HepG2 (cell line): ENCODE measurements around the gene HADH. TPM values are rescaled to one million over a fixed set of nuclear protein-coding genes. Genes with fewer than 3 reads are reported as not detected.

Experiments
- KAT7 ChIP-seq: IDR thresholded peaks from 2 replicates; pipeline ENCODE4 v1.6.1; 2018; ENCODE audit warnings: borderline replicate concordance, missing compliant biosample characterization
- KDM5A ChIP-seq: fragments of 200-600 bp; sonication (generic); IDR thresholded peaks from 2 replicates; pipeline ENCODE4 v1.7.0; 2018; ENCODE audit warnings: antibody characterized with exemption, mild to moderate bottlenecking, low read length, borderline replicate concordance
- KLF12 ChIP-seq: sonication (generic); formaldehyde crosslinking; IDR thresholded peaks from 2 replicates; pipeline ENCODE4 v1.4.0; 2020; ENCODE audit warnings: missing genetic modification reagents, borderline replicate concordance
- ONECUT2 ChIP-seq: sonication (generic); formaldehyde crosslinking; IDR thresholded peaks from 2 replicates; pipeline ENCODE4 v1.4.0; 2020; ENCODE audit warnings: missing genetic modification reagents
- ZBTB20 ChIP-seq: sonication (generic); formaldehyde crosslinking; IDR thresholded peaks from 2 replicates; pipeline ENCODE4 v1.8.1; 2023; ENCODE audit warnings: missing genetic modification reagents, low read depth, mild to moderate bottlenecking, borderline replicate concordance
- ZNF354B ChIP-seq: sonication (generic); formaldehyde crosslinking; IDR thresholded peaks from 2 replicates; pipeline ENCODE4 v1.8.0; 2022; ENCODE audit warnings: mild to moderate bottlenecking, missing genetic modification reagents
- ZNF496 ChIP-seq: sonication (generic); formaldehyde crosslinking; IDR thresholded peaks from 2 replicates; pipeline ENCODE4 v1.8.1; 2023; ENCODE audit warnings: mild to moderate bottlenecking, moderate library complexity, missing genetic modification reagents; ENCODE audit not compliant: insufficient replicate concordance
- ZNF501 ChIP-seq: sonication (generic); formaldehyde crosslinking; IDR thresholded peaks from 2 replicates; pipeline ENCODE4 v1.5.1; 2020; ENCODE audit warnings: mild to moderate bottlenecking, moderate library complexity, missing genetic modification reagents
- ZNF629 ChIP-seq: sonication (generic); formaldehyde crosslinking; conservative IDR thresholded peaks from 2 replicates; pipeline ENCODE4 v1.5.0; 2020; ENCODE audit warnings: missing genetic modification reagents
- ZSCAN31 ChIP-seq: sonication (generic); formaldehyde crosslinking; IDR thresholded peaks from 2 replicates; pipeline ENCODE4 v1.5.0; 2020; ENCODE audit warnings: low read depth, mild to moderate bottlenecking, missing genetic modification reagents
- polyA plus RNA-seq, 8 experiments: library from polyadenylated mRNA; depleted of rRNA in 3 of 8; stranded (reverse) in 7 of 8; unstranded in 1 of 8; fragments of >200 nt; fragmentation: Illumina TruSeq in 4 of 8; extraction: Trizol in 4 of 8; gene quantifications; 2 replicates each; pipeline versions ENCODE4 v1.2.1 to v1.2.3, GENCODE V29; 2011 to 2016; ENCODE audit warnings: low read depth in 4 of 8, missing spikeins in 1 of 8, mixed read lengths in 1 of 8; ENCODE audit not compliant: insufficient read depth in 1 of 8
- total RNA-seq, 5 experiments: library from RNA; depleted of rRNA; stranded (reverse); fragments of >200 nt; fragmentation: Illumina TruSeq; extraction: Trizol; gene quantifications; 2 replicates each; pipeline ENCODE4 v1.2.3, GENCODE V29; 2016; ENCODE audit warnings: low read depth in 1 of 5
- TF ChIP-seq, protein P1 (sequence below): sonication (generic); formaldehyde crosslinking; IDR thresholded peaks from 2 replicates; pipeline ENCODE4 v1.4.0; 2020; ENCODE audit warnings: missing genetic modification reagents
- TF ChIP-seq, protein P2 (sequence below): IDR thresholded peaks from 2 replicates; pipeline ENCODE4 v1.6.1; 2016; ENCODE audit warnings: mild to moderate bottlenecking, missing biosample characterization, missing genetic modification reagents
- TF ChIP-seq, protein P3 (sequence below): sonication (generic); formaldehyde crosslinking; IDR thresholded peaks from 2 replicates; pipeline ENCODE4 v1.4.0; 2020; ENCODE audit warnings: missing genetic modification reagents
- TF ChIP-seq, protein P4 (sequence below): sonication (generic); formaldehyde crosslinking; IDR thresholded peaks from 2 replicates; pipeline ENCODE4 v1.5.0; 2020; ENCODE audit warnings: mild to moderate bottlenecking, missing genetic modification reagents
- TF ChIP-seq, protein P5 (sequence below): sonication (generic); formaldehyde crosslinking; IDR thresholded peaks from 2 replicates; pipeline ENCODE4 v1.4.0; 2020; ENCODE audit warnings: missing genetic modification reagents
- TF ChIP-seq, protein P6 (sequence below): sonication (generic); formaldehyde crosslinking; conservative IDR thresholded peaks from 2 replicates; pipeline ENCODE4 v1.8.0; 2022; ENCODE audit warnings: mild to moderate bottlenecking, moderate library complexity, missing genetic modification reagents
- TF ChIP-seq, protein P7 (sequence below): sonication (generic); formaldehyde crosslinking; IDR thresholded peaks from 2 replicates; pipeline ENCODE4 v1.4.0; 2020; ENCODE audit warnings: missing genetic modification reagents, borderline replicate concordance

Gene HADH
- total and polyA plus RNA-seq, 2 of the 13 experiments (the other 11 are each of a cell fraction or from before 2014, with no cell fraction given): 29.6 to 33.9 TPM

DNA sequence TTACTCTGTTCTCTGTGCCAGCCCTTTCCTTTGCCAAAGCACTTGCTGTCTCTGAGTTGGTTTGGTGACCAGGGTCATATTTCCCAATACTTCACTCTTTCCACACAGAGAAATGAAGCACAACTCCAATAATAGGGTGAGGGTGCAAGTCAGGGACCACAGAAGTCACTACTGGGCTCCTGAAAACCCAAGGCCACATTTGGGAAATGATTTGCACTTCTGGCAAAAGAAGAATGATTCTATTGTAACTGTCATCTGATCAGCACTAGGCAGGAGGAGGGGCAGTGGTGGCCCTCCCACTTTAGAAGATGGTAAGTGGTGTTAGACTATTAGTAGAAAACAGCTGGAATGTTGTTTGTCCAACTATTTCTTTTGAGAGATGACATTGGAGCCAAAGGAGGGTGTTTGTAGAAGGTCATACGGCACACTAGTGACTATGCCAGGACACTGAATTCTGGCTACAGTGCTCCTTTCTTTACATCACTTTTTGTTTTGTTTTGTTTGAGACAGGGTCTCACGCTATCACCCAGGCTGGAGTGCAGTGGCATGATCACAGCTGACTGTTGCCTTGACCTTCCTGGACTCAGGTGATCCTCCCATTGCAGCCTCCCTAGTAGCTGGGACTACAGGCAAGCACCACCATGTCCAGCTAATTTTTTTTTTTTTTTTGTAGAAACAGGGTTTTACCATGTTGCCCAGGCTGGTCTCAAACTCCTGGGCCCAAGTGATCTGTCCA is 10.8 kb upstream of the HADH start (continued):
- TF ChIP-seq, protein P1, sequence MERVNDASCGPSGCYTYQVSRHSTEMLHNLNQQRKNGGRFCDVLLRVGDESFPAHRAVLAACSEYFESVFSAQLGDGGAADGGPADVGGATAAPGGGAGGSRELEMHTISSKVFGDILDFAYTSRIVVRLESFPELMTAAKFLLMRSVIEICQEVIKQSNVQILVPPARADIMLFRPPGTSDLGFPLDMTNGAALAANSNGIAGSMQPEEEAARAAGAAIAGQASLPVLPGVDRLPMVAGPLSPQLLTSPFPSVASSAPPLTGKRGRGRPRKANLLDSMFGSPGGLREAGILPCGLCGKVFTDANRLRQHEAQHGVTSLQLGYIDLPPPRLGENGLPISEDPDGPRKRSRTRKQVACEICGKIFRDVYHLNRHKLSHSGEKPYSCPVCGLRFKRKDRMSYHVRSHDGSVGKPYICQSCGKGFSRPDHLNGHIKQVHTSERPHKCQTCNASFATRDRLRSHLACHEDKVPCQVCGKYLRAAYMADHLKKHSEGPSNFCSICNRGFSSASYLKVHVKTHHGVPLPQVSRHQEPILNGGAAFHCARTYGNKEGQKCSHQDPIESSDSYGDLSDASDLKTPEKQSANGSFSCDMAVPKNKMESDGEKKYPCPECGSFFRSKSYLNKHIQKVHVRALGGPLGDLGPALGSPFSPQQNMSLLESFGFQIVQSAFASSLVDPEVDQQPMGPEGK (CRISPR knock-in tag): no peak
- TF ChIP-seq ZNF496 (no peak), ONECUT2 (CRISPR knock-in tag) (no peak), ZNF354B (CRISPR knock-in tag) (no peak), KDM5A (no peak), ZNF501 (CRISPR knock-in tag) (no peak), ZNF629 (CRISPR knock-in tag) (peak; percentile 47; the same call in 1 of the 2 replicates), ZBTB20 (CRISPR knock-in tag) (no peak), ZSCAN31 (CRISPR knock-in tag) (no peak), KLF12 (CRISPR knock-in tag) (no peak), KAT7 (no peak)
- TF ChIP-seq, protein P2, sequence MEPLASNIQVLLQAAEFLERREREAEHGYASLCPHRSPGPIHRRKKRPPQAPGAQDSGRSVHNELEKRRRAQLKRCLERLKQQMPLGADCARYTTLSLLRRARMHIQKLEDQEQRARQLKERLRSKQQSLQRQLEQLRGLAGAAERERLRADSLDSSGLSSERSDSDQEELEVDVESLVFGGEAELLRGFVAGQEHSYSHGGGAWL (CRISPR knock-in tag): no peak
- TF ChIP-seq, protein P3, sequence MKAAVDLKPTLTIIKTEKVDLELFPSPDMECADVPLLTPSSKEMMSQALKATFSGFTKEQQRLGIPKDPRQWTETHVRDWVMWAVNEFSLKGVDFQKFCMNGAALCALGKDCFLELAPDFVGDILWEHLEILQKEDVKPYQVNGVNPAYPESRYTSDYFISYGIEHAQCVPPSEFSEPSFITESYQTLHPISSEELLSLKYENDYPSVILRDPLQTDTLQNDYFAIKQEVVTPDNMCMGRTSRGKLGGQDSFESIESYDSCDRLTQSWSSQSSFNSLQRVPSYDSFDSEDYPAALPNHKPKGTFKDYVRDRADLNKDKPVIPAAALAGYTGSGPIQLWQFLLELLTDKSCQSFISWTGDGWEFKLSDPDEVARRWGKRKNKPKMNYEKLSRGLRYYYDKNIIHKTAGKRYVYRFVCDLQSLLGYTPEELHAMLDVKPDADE: no peak
- TF ChIP-seq, protein P4, sequence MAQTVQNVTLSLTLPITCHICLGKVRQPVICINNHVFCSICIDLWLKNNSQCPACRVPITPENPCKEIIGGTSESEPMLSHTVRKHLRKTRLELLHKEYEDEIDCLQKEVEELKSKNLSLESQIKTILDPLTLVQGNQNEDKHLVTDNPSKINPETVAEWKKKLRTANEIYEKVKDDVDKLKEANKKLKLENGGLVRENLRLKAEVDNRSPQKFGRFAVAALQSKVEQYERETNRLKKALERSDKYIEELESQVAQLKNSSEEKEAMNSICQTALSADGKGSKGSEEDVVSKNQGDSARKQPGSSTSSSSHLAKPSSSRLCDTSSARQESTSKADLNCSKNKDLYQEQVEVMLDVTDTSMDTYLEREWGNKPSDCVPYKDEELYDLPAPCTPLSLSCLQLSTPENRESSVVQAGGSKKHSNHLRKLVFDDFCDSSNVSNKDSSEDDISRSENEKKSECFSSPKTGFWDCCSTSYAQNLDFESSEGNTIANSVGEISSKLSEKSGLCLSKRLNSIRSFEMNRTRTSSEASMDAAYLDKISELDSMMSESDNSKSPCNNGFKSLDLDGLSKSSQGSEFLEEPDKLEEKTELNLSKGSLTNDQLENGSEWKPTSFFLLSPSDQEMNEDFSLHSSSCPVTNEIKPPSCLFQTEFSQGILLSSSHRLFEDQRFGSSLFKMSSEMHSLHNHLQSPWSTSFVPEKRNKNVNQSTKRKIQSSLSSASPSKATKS (CRISPR knock-in tag): no peak
- TF ChIP-seq, protein P5, sequence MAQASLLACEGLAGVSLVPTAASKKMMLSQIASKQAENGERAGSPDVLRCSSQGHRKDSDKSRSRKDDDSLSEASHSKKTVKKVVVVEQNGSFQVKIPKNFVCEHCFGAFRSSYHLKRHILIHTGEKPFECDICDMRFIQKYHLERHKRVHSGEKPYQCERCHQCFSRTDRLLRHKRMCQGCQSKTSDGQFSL (CRISPR knock-in tag): no peak
- TF ChIP-seq, protein P6, sequence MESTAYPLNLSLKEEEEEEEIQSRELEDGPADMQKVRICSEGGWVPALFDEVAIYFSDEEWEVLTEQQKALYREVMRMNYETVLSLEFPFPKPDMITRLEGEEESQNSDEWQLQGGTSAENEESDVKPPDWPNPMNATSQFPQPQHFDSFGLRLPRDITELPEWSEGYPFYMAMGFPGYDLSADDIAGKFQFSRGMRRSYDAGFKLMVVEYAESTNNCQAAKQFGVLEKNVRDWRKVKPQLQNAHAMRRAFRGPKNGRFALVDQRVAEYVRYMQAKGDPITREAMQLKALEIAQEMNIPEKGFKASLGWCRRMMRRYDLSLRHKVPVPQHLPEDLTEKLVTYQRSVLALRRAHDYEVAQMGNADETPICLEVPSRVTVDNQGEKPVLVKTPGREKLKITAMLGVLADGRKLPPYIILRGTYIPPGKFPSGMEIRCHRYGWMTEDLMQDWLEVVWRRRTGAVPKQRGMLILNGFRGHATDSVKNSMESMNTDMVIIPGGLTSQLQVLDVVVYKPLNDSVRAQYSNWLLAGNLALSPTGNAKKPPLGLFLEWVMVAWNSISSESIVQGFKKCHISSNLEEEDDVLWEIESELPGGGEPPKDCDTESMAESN: no peak
- TF ChIP-seq, protein P7, sequence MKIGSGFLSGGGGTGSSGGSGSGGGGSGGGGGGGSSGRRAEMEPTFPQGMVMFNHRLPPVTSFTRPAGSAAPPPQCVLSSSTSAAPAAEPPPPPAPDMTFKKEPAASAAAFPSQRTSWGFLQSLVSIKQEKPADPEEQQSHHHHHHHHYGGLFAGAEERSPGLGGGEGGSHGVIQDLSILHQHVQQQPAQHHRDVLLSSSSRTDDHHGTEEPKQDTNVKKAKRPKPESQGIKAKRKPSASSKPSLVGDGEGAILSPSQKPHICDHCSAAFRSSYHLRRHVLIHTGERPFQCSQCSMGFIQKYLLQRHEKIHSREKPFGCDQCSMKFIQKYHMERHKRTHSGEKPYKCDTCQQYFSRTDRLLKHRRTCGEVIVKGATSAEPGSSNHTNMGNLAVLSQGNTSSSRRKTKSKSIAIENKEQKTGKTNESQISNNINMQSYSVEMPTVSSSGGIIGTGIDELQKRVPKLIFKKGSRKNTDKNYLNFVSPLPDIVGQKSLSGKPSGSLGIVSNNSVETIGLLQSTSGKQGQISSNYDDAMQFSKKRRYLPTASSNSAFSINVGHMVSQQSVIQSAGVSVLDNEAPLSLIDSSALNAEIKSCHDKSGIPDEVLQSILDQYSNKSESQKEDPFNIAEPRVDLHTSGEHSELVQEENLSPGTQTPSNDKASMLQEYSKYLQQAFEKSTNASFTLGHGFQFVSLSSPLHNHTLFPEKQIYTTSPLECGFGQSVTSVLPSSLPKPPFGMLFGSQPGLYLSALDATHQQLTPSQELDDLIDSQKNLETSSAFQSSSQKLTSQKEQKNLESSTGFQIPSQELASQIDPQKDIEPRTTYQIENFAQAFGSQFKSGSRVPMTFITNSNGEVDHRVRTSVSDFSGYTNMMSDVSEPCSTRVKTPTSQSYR (CRISPR knock-in tag): peak; percentile 32; the same call in 1 of the 2 replicates
